Retinal pigment epithelial cell (primary cell): ENCODE measurements around the gene APOE.
"Not testable (repeated sequence)": the region's sequence is repeated elsewhere in the genome, so short reads cannot be mapped to it uniquely, and the experiment has no call there.

ENCODE experiments used
- DNase-seq: peaks from one replicate; pipeline ENCODE4 v3.0.0-alpha.2; 2010; ENCODE audit warnings: low read depth
- H3K4me3 ChIP-seq: 2 replicates; pipeline ENCODE4 v1.5.1; 2011; ENCODE audit warnings: mild to moderate bottlenecking, low read length, control low read depth, moderate library complexity
- CTCF ChIP-seq: conservative IDR thresholded peaks from 2 replicates; pipeline ENCODE4 v1.5.1; 2011; ENCODE audit warnings: low read depth, low read length, control low read depth, inconsistent platforms

Gene APOE

GRCh38 chr19:44924243-44924725 is 18.7 kb downstream of the APOE start:
- no peak for TF ChIP-seq CTCF
- no peak for DNase-seq
- no peak overlapping the region for H3K4me3 ChIP-seq

GRCh38 chr19:44925114-44925891 is 19.7 kb downstream of the APOE start:
- DNase-seq = no peak
- H3K4me3 ChIP-seq = no peak overlapping the region
- no peak for TF ChIP-seq CTCF

- H3K4me3 ChIP-seq = peak overlapping the region; percentile 22
Observed at GRCh38 chr19:44926245-44927077, 20.9 kb downstream of the APOE start.

GRCh38 chr19:44927746-44928145 is 22.1 kb downstream of the APOE start:
- DNase-seq = no peak
- H3K4me3 ChIP-seq = no peak overlapping the region
- TF ChIP-seq CTCF = no peak

More at GRCh38 chr19:44926245-44927077, 20.9 kb downstream of the APOE start:
- DNase-seq = not testable (repeated sequence)

- no peak overlapping the region for H3K4me3 ChIP-seq
- no peak for DNase-seq
- no peak for TF ChIP-seq CTCF
Observed at GRCh38 chr19:44930088-44930487, 24.5 kb downstream of the APOE start.

GRCh38 chr19:44931541-44931940 is 25.9 kb downstream of the APOE start:
- DNase-seq = no peak
- no peak overlapping the region for H3K4me3 ChIP-seq
- TF ChIP-seq CTCF = no peak

- DNase-seq = no peak
- no peak overlapping the region for H3K4me3 ChIP-seq
- no peak for TF ChIP-seq CTCF
Observed at GRCh38 chr19:44939668-44940067, 34.1 kb downstream of the APOE start.
